ENCODE results near the gene PMF1.

Gene PMF1

DNA sequence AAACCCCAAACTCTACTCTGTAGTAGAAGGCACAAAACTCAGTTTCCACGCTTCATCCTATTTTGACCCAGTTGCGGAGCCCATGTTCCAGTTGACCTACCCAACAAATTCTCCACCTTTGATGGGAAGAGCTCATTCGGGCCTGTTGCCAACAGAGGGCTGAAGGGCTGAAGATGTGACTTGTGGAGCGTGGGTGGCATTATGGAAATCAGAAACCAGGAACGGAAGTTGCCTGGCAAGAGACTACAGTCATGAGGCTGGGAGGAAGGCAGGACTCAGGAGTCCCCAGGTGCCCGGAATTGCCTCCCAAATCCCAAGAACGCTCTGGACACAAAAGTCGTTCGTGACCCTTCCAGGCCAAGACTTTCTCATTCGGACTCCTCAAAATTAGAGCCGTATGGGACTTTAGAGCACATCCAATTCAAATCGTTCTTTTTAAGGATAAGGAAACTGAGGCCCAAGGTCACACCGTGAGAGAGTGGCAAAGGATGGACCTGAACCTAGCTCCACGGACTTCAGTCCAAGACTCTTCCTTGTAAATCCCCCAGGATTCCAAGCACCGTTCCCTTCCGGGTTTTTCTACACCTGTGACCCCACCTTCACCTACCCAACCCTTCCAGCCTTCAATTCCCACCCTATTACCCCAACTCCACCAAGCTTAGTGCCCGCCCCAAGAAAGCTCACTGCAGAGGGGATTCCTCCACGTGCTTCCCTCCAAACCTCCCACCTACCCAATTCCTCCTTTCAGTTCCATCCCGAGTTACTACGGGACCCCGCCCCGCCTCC, 69.1 kb downstream of the PMF1 start:
- TF ChIP-seq, protein P1, sequence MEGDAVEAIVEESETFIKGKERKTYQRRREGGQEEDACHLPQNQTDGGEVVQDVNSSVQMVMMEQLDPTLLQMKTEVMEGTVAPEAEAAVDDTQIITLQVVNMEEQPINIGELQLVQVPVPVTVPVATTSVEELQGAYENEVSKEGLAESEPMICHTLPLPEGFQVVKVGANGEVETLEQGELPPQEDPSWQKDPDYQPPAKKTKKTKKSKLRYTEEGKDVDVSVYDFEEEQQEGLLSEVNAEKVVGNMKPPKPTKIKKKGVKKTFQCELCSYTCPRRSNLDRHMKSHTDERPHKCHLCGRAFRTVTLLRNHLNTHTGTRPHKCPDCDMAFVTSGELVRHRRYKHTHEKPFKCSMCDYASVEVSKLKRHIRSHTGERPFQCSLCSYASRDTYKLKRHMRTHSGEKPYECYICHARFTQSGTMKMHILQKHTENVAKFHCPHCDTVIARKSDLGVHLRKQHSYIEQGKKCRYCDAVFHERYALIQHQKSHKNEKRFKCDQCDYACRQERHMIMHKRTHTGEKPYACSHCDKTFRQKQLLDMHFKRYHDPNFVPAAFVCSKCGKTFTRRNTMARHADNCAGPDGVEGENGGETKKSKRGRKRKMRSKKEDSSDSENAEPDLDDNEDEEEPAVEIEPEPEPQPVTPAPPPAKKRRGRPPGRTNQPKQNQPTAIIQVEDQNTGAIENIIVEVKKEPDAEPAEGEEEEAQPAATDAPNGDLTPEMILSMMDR (IDR thresholded peaks at IDR 0.05; ENCODE audit: borderline replicate concordance, insufficient read depth, low read depth, low read length) = no peak
- H3K4me3 ChIP-seq (ENCODE audit: low read depth, low read length) = peak overlapping the region; percentile 91

DNA sequence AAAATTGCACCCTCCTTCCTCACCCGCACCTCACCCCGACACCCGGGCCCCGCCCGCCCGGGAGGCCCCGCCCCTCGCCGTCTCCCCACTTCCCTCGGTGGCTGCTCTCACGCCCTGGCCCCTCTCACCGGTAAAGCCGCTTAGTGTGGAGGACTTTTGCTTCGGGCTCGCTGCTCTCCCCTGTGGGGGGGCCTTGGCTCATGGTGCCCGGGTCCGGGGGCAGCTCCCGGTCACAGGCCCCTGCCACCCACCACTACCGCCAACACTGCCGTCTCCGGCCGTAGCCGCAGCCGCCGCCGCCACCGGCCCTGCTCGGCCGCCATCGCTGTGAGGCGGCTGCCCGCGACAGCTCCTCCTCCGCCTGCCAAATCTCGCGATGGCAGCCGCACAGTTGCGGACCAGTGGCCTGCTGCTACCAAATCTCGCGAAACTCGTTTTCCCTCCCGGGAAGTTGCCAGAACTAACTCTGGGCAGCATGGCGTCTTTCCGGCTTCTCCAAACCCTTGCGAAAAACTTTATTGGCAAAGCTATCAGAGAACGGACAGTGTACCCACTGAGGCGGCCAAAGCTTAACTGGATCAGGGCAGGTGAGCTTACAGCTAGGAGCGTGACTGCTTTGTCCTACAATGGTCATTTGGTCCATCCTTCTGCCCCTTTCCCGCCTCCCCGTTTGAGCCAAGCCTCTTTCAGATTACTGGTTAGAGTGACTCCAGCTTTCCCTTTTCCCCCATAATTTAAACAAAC, 69.8 kb downstream of the PMF1 start, which contains the start of gene SMG5:
Gene SMG5 (minus strand): TSS at position 347 of the 744 bp plus-strand sequence. CDS start 145 bp downstream, at position 202.
- peak within 1 kb of the TSS; percentile 91 for H3K4me3 ChIP-seq (ENCODE audit: low read depth, low read length)
- TF ChIP-seq, protein P1 (IDR thresholded peaks at IDR 0.05; ENCODE audit: borderline replicate concordance, insufficient read depth, low read depth, low read length) = no peak

DNA sequence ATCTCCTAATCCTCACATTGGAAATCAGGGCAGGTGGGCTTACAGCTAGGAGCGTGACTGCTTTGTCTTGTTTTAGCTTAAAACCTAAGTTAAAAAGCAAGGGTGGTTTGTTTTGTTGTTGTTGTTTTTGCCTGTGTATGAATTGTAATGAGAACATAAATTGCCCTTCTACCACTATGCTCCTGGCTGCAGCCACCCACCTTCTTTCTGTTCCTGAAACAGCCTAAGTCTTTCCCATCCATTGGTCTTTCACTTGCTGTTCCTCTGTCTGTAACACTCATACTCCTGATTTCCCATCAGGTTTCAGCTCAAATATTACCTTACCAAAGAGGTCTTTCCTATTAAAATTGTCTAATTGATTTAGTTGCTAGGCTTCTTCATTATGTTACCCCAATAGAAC, 70.7 kb downstream of the PMF1 start:
- peak overlapping the region; percentile 91 for H3K4me3 ChIP-seq (ENCODE audit: low read depth, low read length)
- TF ChIP-seq, protein P1 (IDR thresholded peaks at IDR 0.05; ENCODE audit: borderline replicate concordance, insufficient read depth, low read depth, low read length) = no peak

DNA sequence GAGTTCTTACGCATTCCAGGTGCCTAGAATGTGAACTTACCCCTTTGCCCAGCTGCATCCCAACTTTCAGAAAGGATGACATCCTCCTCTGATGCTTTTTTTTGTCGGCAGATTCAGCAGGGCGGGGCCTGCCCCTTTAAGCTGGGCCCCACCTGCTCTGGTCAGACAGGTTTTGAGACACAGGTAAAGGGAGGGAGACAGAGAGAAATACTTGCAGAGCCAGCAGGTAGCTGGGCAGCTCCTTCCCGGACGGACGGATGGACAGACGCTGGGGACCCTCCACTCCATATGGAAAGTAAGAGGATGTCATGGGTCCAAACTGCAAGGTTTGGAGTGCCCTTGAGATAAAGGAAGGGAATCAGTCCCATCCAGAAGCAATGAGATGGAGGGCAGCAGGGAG, 71.3 kb downstream of the PMF1 start, which contains the start of gene TMEM79:
Gene TMEM79 (plus strand): TSS at position 214 of the 400 bp plus-strand sequence. CDS start 902 bp downstream, outside the sequence.
- TF ChIP-seq, protein P1 (IDR thresholded peaks at IDR 0.05; ENCODE audit: borderline replicate concordance, insufficient read depth, low read depth, low read length) = no peak
- H3K4me3 ChIP-seq (ENCODE audit: low read depth, low read length) = peak within 1 kb of the TSS; percentile 91

DNA sequence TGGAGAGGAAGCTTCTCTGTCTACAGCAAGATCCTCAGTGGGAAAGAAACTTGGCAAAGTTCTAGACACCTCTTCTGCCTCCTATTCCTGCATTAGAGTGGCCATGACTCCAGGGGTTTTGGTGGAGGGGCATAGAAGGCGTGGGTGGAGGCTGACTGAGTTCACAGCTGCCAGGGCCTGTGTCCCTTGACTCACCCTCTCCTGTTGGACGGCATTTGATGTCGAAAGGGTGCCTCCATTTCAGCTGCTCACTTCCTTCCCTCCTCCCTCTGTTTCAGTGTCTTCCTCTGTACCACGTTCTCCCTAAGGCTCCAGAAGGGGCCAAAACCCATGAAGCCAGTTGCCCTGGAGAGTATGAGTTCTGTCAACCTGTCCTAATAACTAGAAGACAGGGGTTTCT, 72.0 kb downstream of the PMF1 start:
- TF ChIP-seq, protein P1 (IDR thresholded peaks at IDR 0.05; ENCODE audit: borderline replicate concordance, insufficient read depth, low read depth, low read length) = no peak
- H3K4me3 ChIP-seq (ENCODE audit: low read depth, low read length) = no peak overlapping the region

DNA sequence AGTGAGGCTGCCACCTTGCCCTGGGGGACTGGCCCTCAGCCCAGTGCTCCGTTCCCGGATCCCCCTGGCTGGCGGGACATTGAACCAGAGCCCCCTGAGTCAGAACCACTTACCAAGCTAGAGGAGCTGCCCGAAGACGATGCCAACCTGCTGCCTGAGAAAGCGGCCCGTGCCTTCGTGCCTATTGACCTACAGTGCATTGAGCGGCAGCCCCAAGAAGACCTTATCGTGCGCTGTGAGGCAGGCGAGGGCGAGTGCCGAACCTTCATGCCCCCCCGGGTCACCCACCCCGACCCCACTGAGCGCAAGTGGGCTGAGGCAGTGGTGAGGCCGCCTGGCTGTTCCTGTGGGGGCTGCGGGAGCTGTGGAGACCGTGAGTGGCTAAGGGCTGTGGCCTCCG, 72.6 kb downstream of the PMF1 start:
- no peak overlapping the region for H3K4me3 ChIP-seq (ENCODE audit: low read depth, low read length)
- TF ChIP-seq, protein P1 (IDR thresholded peaks at IDR 0.05; ENCODE audit: borderline replicate concordance, insufficient read depth, low read depth, low read length) = no peak
